ENCODE data around the gene SEPTIN5. TPM values are rescaled to one million over a fixed set of nuclear protein-coding genes. Genes with fewer than 3 reads are reported as not detected.
A peak's percentile ranks its signal among the peaks of the same experiment; 100 is the strongest.

Gene SEPTIN5
- polyA plus RNA-seq, 1 of the 3 experiments (the other 2 are of a cell fraction), result 14.0 TPM

DNA sequence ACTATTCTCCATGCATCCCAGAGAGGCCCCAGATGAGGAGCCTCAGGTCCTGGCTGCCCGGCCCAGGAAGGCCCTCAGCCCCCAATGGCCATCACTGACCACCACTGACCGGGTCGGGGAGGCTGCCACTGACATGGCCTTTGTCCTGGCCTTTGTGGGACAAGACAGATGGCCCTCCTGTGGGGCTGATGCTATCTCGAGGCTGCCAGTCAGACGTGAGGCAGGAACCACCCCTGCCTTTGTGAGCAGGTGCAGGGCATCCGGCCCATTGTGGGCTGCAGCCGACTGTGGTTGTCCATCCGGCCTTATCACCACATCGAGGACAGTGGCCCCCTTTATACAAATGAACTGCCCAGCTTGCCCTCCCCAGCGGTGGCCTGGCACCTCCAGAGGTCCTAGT is 14.5 kb downstream of the SEPTIN5 start:
- H3K27me3 ChIP-seq (ENCODE audit: insufficient read depth), result no peaks in the 10 kb centered on the region
- TF ChIP-seq, protein P1, sequence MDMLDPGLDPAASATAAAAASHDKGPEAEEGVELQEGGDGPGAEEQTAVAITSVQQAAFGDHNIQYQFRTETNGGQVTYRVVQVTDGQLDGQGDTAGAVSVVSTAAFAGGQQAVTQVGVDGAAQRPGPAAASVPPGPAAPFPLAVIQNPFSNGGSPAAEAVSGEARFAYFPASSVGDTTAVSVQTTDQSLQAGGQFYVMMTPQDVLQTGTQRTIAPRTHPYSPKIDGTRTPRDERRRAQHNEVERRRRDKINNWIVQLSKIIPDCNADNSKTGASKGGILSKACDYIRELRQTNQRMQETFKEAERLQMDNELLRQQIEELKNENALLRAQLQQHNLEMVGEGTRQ (IDR thresholded peaks at IDR 0.05; ENCODE audit: borderline replicate concordance, low read depth, low read length), result no peak
- TF ChIP-seq GATA2 (CRISPR knock-in tag; IDR thresholded peaks at IDR 0.05), result peak; percentile 78
- no peak overlapping the region for H3K27ac ChIP-seq (ENCODE audit: low read depth in 2 of 2, low read length in 1 of 2)
- no peak overlapping the region for H3K4me2 ChIP-seq
- H3F3A ChIP-seq (replicated peaks; ENCODE audit: insufficient read depth), result no peaks in the 10 kb centered on the region
- no peaks in the 10 kb centered on the region for H3K9me3 ChIP-seq
- no peaks in the 10 kb centered on the region for H3K9me2 ChIP-seq
- H3K36me3 ChIP-seq (replicated peaks in 1 of 2; ENCODE audit: control insufficient read depth in 1 of 2, insufficient read depth in 2 of 2, low read length in 1 of 2), result no peaks in the 10 kb centered on the region
- POLR2A ChIA-PET, result no interaction called here
- peak; percentile 66 for DNase-seq
- no peaks in the 10 kb centered on the region for H4K20me1 ChIP-seq (ENCODE audit: insufficient read depth)
- H3K4me1 ChIP-seq (ENCODE audit: control insufficient read depth in 1 of 2, insufficient read depth in 2 of 2, low read depth in 1 of 2, low read length in 1 of 2), result peaks cover 0 to 26% of the 10 kb centered on the region in 2 experiments; a peak in 1 of 4 replicates
- no peak overlapping the region for H3K9ac ChIP-seq
- H3K4me3 ChIP-seq (ENCODE audit: low read depth in 2 of 2, low read length in 1 of 2), result no peak overlapping the region
- no peaks in the 10 kb centered on the region for H3K79me2 ChIP-seq (ENCODE audit: insufficient read depth)
- CTCF ChIA-PET, result interaction anchor here (4.0 to 5.9 kb wide), 3 partner anchors 148 to 186 kb away, joined by 43 to 297 read pairs (median 64); no protein-coding TSS in a partner anchor
- WGBS (ENCODE audit: low lambda C conversion rate), result 67% methylated on average over 1 of the region's 10 CpGs
- no peak overlapping the region for H2AFZ ChIP-seq (ENCODE audit: low read depth)

DNA sequence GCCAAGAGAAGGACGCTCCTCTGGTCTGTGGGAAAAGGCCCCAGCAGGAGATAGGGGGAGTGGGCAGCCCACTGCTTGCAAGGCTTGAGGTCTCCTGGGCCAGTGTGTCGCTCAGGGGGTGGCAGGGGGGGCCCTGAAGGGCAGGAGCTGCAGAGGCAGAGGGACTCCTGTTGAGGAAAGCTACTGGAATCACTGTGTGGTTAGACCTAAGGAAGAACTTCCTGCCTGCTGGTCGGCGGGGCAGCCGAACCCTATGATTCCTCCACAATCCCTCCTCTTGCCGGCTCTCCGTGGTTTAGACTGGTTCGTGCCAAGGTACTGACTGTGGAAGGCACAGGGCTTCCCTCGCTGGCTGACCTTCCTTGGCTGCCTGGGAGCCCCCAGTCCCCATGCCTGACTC is 15.2 kb downstream of the SEPTIN5 start:
- no peaks in the 10 kb centered on the region for H3K36me3 ChIP-seq (replicated peaks in 1 of 2; ENCODE audit: control insufficient read depth in 1 of 2, insufficient read depth in 2 of 2, low read length in 1 of 2)
- POLR2A ChIA-PET, result interaction anchor here (1.3 kb wide), 1 partner anchor 147 kb away, joined by 4 read pairs; no protein-coding TSS in a partner anchor
- no peaks in the 10 kb centered on the region for H4K20me1 ChIP-seq (ENCODE audit: insufficient read depth)
- H3K79me2 ChIP-seq (ENCODE audit: insufficient read depth), result no peaks in the 10 kb centered on the region
- H3K4me2 ChIP-seq, result no peak overlapping the region
- H3K4me3 ChIP-seq (ENCODE audit: low read depth in 2 of 2, low read length in 1 of 2), result no peak overlapping the region
- WGBS (ENCODE audit: low lambda C conversion rate), result 79% methylated on average over 4 of the region's 9 CpGs
- H3K9ac ChIP-seq, result no peak overlapping the region
- H3K9me2 ChIP-seq, result no peaks in the 10 kb centered on the region
- no peak overlapping the region for H2AFZ ChIP-seq (ENCODE audit: low read depth)
- no peak overlapping the region for H3K27ac ChIP-seq (ENCODE audit: low read depth in 2 of 2, low read length in 1 of 2)
- no peaks in the 10 kb centered on the region for H3K9me3 ChIP-seq
- H3F3A ChIP-seq (replicated peaks; ENCODE audit: insufficient read depth), result no peaks in the 10 kb centered on the region
- TF ChIP-seq, protein P1 (IDR thresholded peaks at IDR 0.05; ENCODE audit: borderline replicate concordance, low read depth, low read length), result no peak
- TF ChIP-seq, protein P2, sequence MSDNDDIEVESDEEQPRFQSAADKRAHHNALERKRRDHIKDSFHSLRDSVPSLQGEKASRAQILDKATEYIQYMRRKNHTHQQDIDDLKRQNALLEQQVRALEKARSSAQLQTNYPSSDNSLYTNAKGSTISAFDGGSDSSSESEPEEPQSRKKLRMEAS (IDR thresholded peaks at IDR 0.05; ENCODE audit: low read depth), result no peak
- TF ChIP-seq ELF1 (IDR thresholded peaks at IDR 0.05) (no peak), EP300 (IDR thresholded peaks at IDR 0.05; ENCODE audit: borderline replicate concordance in 1 of 2, low read depth in 1 of 2, low read length in 1 of 2) (no peak), NRF1 (IDR thresholded peaks at IDR 0.05; ENCODE audit: low read depth, low read length) (no peak), GATA2 (CRISPR knock-in tag; IDR thresholded peaks at IDR 0.05) (no peak), CHD2 (IDR thresholded peaks at IDR 0.05; ENCODE audit: low read length, partially characterized antibody) (no peak), JUND (IDR thresholded peaks at IDR 0.05) (no peak), EZH2phosphoT487 (IDR thresholded peaks at IDR 0.05; ENCODE audit: borderline replicate concordance, low read depth) (no peak), GABPA (IDR thresholded peaks at IDR 0.05; ENCODE audit: low read depth) (no peak), SIN3A (IDR thresholded peaks at IDR 0.05; ENCODE audit: borderline replicate concordance, low read depth, low read length) (no peak), RFX5 (IDR thresholded peaks at IDR 0.05; ENCODE audit: low read length) (no peak), TCF12 (IDR thresholded peaks at IDR 0.05) (no peak), NFIC (IDR thresholded peaks at IDR 0.05; ENCODE audit: borderline replicate concordance) (no peak)
- TF ChIP-seq, protein P3, sequence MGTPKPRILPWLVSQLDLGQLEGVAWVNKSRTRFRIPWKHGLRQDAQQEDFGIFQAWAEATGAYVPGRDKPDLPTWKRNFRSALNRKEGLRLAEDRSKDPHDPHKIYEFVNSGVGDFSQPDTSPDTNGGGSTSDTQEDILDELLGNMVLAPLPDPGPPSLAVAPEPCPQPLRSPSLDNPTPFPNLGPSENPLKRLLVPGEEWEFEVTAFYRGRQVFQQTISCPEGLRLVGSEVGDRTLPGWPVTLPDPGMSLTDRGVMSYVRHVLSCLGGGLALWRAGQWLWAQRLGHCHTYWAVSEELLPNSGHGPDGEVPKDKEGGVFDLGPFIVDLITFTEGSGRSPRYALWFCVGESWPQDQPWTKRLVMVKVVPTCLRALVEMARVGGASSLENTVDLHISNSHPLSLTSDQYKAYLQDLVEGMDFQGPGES (IDR thresholded peaks at IDR 0.05; ENCODE audit: low read depth, low read length), result no peak
- TF ChIP-seq, protein P4, sequence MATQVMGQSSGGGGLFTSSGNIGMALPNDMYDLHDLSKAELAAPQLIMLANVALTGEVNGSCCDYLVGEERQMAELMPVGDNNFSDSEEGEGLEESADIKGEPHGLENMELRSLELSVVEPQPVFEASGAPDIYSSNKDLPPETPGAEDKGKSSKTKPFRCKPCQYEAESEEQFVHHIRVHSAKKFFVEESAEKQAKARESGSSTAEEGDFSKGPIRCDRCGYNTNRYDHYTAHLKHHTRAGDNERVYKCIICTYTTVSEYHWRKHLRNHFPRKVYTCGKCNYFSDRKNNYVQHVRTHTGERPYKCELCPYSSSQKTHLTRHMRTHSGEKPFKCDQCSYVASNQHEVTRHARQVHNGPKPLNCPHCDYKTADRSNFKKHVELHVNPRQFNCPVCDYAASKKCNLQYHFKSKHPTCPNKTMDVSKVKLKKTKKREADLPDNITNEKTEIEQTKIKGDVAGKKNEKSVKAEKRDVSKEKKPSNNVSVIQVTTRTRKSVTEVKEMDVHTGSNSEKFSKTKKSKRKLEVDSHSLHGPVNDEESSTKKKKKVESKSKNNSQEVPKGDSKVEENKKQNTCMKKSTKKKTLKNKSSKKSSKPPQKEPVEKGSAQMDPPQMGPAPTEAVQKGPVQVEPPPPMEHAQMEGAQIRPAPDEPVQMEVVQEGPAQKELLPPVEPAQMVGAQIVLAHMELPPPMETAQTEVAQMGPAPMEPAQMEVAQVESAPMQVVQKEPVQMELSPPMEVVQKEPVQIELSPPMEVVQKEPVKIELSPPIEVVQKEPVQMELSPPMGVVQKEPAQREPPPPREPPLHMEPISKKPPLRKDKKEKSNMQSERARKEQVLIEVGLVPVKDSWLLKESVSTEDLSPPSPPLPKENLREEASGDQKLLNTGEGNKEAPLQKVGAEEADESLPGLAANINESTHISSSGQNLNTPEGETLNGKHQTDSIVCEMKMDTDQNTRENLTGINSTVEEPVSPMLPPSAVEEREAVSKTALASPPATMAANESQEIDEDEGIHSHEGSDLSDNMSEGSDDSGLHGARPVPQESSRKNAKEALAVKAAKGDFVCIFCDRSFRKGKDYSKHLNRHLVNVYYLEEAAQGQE (IDR thresholded peaks at IDR 0.05; ENCODE audit: low read depth, low read length), result no peak
- TF ChIP-seq, protein P5, sequence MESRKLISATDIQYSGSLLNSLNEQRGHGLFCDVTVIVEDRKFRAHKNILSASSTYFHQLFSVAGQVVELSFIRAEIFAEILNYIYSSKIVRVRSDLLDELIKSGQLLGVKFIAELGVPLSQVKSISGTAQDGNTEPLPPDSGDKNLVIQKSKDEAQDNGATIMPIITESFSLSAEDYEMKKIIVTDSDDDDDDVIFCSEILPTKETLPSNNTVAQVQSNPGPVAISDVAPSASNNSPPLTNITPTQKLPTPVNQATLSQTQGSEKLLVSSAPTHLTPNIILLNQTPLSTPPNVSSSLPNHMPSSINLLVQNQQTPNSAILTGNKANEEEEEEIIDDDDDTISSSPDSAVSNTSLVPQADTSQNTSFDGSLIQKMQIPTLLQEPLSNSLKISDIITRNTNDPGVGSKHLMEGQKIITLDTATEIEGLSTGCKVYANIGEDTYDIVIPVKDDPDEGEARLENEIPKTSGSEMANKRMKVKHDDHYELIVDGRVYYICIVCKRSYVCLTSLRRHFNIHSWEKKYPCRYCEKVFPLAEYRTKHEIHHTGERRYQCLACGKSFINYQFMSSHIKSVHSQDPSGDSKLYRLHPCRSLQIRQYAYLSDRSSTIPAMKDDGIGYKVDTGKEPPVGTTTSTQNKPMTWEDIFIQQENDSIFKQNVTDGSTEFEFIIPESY (IDR thresholded peaks at IDR 0.05; ENCODE audit: borderline replicate concordance, low read depth), result no peak
- no peak for DNase-seq
- peaks cover 0 to 26% of the 10 kb centered on the region in 2 experiments; a peak in 1 of 4 replicates for H3K4me1 ChIP-seq (ENCODE audit: control insufficient read depth in 1 of 2, insufficient read depth in 2 of 2, low read depth in 1 of 2, low read length in 1 of 2)
- H3K27me3 ChIP-seq (ENCODE audit: insufficient read depth), result no peaks in the 10 kb centered on the region
- CTCF ChIA-PET, result interaction anchor here (1.2 to 5.9 kb wide), 24 partner anchors 13 to 286 kb away, joined by 6 to 297 read pairs (median 20); partner anchors contain the start of genes GNB1L and RTL10
